Measurements from ENCODE around the gene TSPAN9.

Gene TSPAN9

GRCh38 chr12:3305904-3306619 is 228.9 kb downstream of the TSPAN9 start:
- H3K9ac ChIP-seq (ENCODE audit: low read length), result no peak overlapping the region
- no peak overlapping the region for H2BK15ac ChIP-seq (replicated peaks; ENCODE audit: low read depth)

GRCh38 chr12:3307389-3307788 is 230.2 kb downstream of the TSPAN9 start:
- no peak overlapping the region for H3K4me2 ChIP-seq (ENCODE audit: low read length)
- H4K8ac ChIP-seq (ENCODE audit: low read depth, low read length), result no peak overlapping the region
- no peak overlapping the region for H3K56ac ChIP-seq (ENCODE audit: low read length)
- H2AK5ac ChIP-seq (ENCODE audit: low read length), result no peak overlapping the region
- no CpG with 5 or more reads among the region's 8 CpGs for WGBS (ENCODE audit: extremely low coverage, insufficient coverage, low lambda C conversion rate)
- no peak overlapping the region for H3K18ac ChIP-seq (ENCODE audit: low read length)
- no peak overlapping the region for H3K4me3 ChIP-seq (ENCODE audit: low read length)
- H3K27me3 ChIP-seq (ENCODE audit: insufficient read depth, low read length, poor library complexity), result no peaks in the 10 kb centered on the region
- H2BK15ac ChIP-seq (replicated peaks; ENCODE audit: low read depth), result no peak overlapping the region
- H3K79me2 ChIP-seq (ENCODE audit: control insufficient read depth, insufficient read depth, low read length), result no peaks in the 10 kb centered on the region
- no peak overlapping the region for H3K27ac ChIP-seq (ENCODE audit: low read depth, low read length)
- no peak for DNase-seq
- H3K4me1 ChIP-seq (ENCODE audit: control insufficient read depth, low read depth, low read length), result no peaks in the 10 kb centered on the region
- H3K4ac ChIP-seq (ENCODE audit: low read depth, low read length), result no peak overlapping the region
- no peak overlapping the region for H2BK5ac ChIP-seq (ENCODE audit: low read length)
- no peaks in the 10 kb centered on the region for H3K79me1 ChIP-seq (ENCODE audit: low read length)
- no peak overlapping the region for H3K23ac ChIP-seq (ENCODE audit: low read length)
- H4K5ac ChIP-seq (ENCODE audit: low read length), result no peak overlapping the region
- no peak overlapping the region for H3K9ac ChIP-seq (ENCODE audit: low read length)
- no peak overlapping the region for H2BK120ac ChIP-seq (ENCODE audit: low read depth, low read length)
- no peaks in the 10 kb centered on the region for H3K36me3 ChIP-seq (ENCODE audit: control insufficient read depth, insufficient read depth, low read length)

More at GRCh38 chr12:3305904-3306619, 228.9 kb downstream of the TSPAN9 start:
- no peak overlapping the region for H4K5ac ChIP-seq (ENCODE audit: low read length)
- H4K8ac ChIP-seq (ENCODE audit: low read depth, low read length), result no peak overlapping the region
- H3K4me2 ChIP-seq (ENCODE audit: low read length), result no peak overlapping the region
- H2BK5ac ChIP-seq (ENCODE audit: low read length), result no peak overlapping the region
- no peak overlapping the region for H3K56ac ChIP-seq (ENCODE audit: low read length)
- no peak overlapping the region for H3K4ac ChIP-seq (ENCODE audit: low read depth, low read length)
- no peak overlapping the region for H3K18ac ChIP-seq (ENCODE audit: low read length)
- no peak overlapping the region for H2AK5ac ChIP-seq (ENCODE audit: low read length)
- no peaks in the 10 kb centered on the region for H3K27me3 ChIP-seq (ENCODE audit: insufficient read depth, low read length, poor library complexity)
- no peak for DNase-seq
- no peaks in the 10 kb centered on the region for H3K4me1 ChIP-seq (ENCODE audit: control insufficient read depth, low read depth, low read length)
- WGBS (ENCODE audit: extremely low coverage, insufficient coverage, low lambda C conversion rate), result no CpG with 5 or more reads among the region's 19 CpGs
- no peaks in the 10 kb centered on the region for H3K36me3 ChIP-seq (ENCODE audit: control insufficient read depth, insufficient read depth, low read length)
- no peak overlapping the region for H3K27ac ChIP-seq (ENCODE audit: low read depth, low read length)
- H3K4me3 ChIP-seq (ENCODE audit: low read length), result no peak overlapping the region
- no peaks in the 10 kb centered on the region for H3K79me1 ChIP-seq (ENCODE audit: low read length)
- no peaks in the 10 kb centered on the region for H3K79me2 ChIP-seq (ENCODE audit: control insufficient read depth, insufficient read depth, low read length)
- no peak overlapping the region for H2BK120ac ChIP-seq (ENCODE audit: low read depth, low read length)
- H3K23ac ChIP-seq (ENCODE audit: low read length), result no peak overlapping the region

- Histone ChIP-seq H4K5ac (ENCODE audit: low read length) (no peak overlapping the region), H3K4me1 (ENCODE audit: control insufficient read depth, low read depth, low read length) (no peaks in the 10 kb centered on the region), H3K79me2 (ENCODE audit: control insufficient read depth, insufficient read depth, low read length) (no peaks in the 10 kb centered on the region), H3K27me3 (ENCODE audit: insufficient read depth, low read length, poor library complexity) (no peaks in the 10 kb centered on the region), H3K4ac (ENCODE audit: low read depth, low read length) (no peak overlapping the region), H3K79me1 (ENCODE audit: low read length) (no peaks in the 10 kb centered on the region), H3K56ac (ENCODE audit: low read length) (no peak overlapping the region), H3K4me3 (ENCODE audit: low read length) (no peak overlapping the region), H3K27ac (ENCODE audit: low read depth, low read length) (no peak overlapping the region), H3K23ac (ENCODE audit: low read length) (no peak overlapping the region), H2AK5ac (ENCODE audit: low read length) (no peak overlapping the region), H4K8ac (ENCODE audit: low read depth, low read length) (no peak overlapping the region), H2BK5ac (ENCODE audit: low read length) (no peak overlapping the region), H3K4me2 (ENCODE audit: low read length) (no peak overlapping the region), H2BK15ac (replicated peaks; ENCODE audit: low read depth) (no peak overlapping the region), H3K18ac (ENCODE audit: low read length) (no peak overlapping the region), H2BK120ac (ENCODE audit: low read depth, low read length) (no peak overlapping the region), H3K9ac (ENCODE audit: low read length) (no peak overlapping the region), H3K36me3 (ENCODE audit: control insufficient read depth, insufficient read depth, low read length) (no peaks in the 10 kb centered on the region)
- no CpG with 5 or more reads among the region's 8 CpGs for WGBS (ENCODE audit: extremely low coverage, insufficient coverage, low lambda C conversion rate)
- DNase-seq, result no peak
Measured at GRCh38 chr12:3308063-3308462, 230.9 kb downstream of the TSPAN9 start.

- Histone ChIP-seq H3K4ac (ENCODE audit: low read depth, low read length) (no peak overlapping the region), H2BK5ac (ENCODE audit: low read length) (no peak overlapping the region), H4K5ac (ENCODE audit: low read length) (no peak overlapping the region), H3K9ac (ENCODE audit: low read length) (no peak overlapping the region), H3K36me3 (ENCODE audit: control insufficient read depth, insufficient read depth, low read length) (no peaks in the 10 kb centered on the region), H3K56ac (ENCODE audit: low read length) (no peak overlapping the region), H3K79me1 (ENCODE audit: low read length) (no peaks in the 10 kb centered on the region), H3K23ac (ENCODE audit: low read length) (no peak overlapping the region), H2AK5ac (ENCODE audit: low read length) (no peak overlapping the region), H3K27ac (ENCODE audit: low read depth, low read length) (no peak overlapping the region), H2BK15ac (replicated peaks; ENCODE audit: low read depth) (no peak overlapping the region), H3K79me2 (ENCODE audit: control insufficient read depth, insufficient read depth, low read length) (no peaks in the 10 kb centered on the region), H3K4me3 (ENCODE audit: low read length) (no peak overlapping the region), H2BK120ac (ENCODE audit: low read depth, low read length) (no peak overlapping the region), H3K27me3 (ENCODE audit: insufficient read depth, low read length, poor library complexity) (no peaks in the 10 kb centered on the region), H4K8ac (ENCODE audit: low read depth, low read length) (no peak overlapping the region), H3K18ac (ENCODE audit: low read length) (no peak overlapping the region), H3K4me1 (ENCODE audit: control insufficient read depth, low read depth, low read length) (no peaks in the 10 kb centered on the region), H3K4me2 (ENCODE audit: low read length) (no peak overlapping the region)
- WGBS (ENCODE audit: extremely low coverage, insufficient coverage, low lambda C conversion rate), result no CpG with 5 or more reads among the region's 9 CpGs
- no peak for DNase-seq
Measured at GRCh38 chr12:3308609-3309008, 231.4 kb downstream of the TSPAN9 start.

- Histone ChIP-seq H3K23ac (ENCODE audit: low read length) (no peak overlapping the region), H3K18ac (ENCODE audit: low read length) (no peak overlapping the region), H3K4ac (ENCODE audit: low read depth, low read length) (no peak overlapping the region), H3K36me3 (ENCODE audit: control insufficient read depth, insufficient read depth, low read length) (no peaks in the 10 kb centered on the region), H2BK120ac (ENCODE audit: low read depth, low read length) (no peak overlapping the region), H3K27ac (ENCODE audit: low read depth, low read length) (no peak overlapping the region), H3K9ac (ENCODE audit: low read length) (no peak overlapping the region), H2AK5ac (ENCODE audit: low read length) (no peak overlapping the region), H3K79me2 (ENCODE audit: control insufficient read depth, insufficient read depth, low read length) (no peaks in the 10 kb centered on the region), H4K5ac (ENCODE audit: low read length) (no peak overlapping the region), H3K4me2 (ENCODE audit: low read length) (no peak overlapping the region), H2BK15ac (replicated peaks; ENCODE audit: low read depth) (no peak overlapping the region), H3K56ac (ENCODE audit: low read length) (no peak overlapping the region), H2BK5ac (ENCODE audit: low read length) (no peak overlapping the region), H3K27me3 (ENCODE audit: insufficient read depth, low read length, poor library complexity) (no peaks in the 10 kb centered on the region), H3K4me1 (ENCODE audit: control insufficient read depth, low read depth, low read length) (no peaks in the 10 kb centered on the region), H3K79me1 (ENCODE audit: low read length) (no peaks in the 10 kb centered on the region), H3K4me3 (ENCODE audit: low read length) (no peak overlapping the region), H4K8ac (ENCODE audit: low read depth, low read length) (no peak overlapping the region)
- no peak for DNase-seq
- WGBS (ENCODE audit: extremely low coverage, insufficient coverage, low lambda C conversion rate), result no CpG with 5 or more reads among the region's 9 CpGs
Measured at GRCh38 chr12:3309805-3310204, 232.6 kb downstream of the TSPAN9 start.
